ENCODE results near the gene ADNP2.

Gene ADNP2

DNA sequence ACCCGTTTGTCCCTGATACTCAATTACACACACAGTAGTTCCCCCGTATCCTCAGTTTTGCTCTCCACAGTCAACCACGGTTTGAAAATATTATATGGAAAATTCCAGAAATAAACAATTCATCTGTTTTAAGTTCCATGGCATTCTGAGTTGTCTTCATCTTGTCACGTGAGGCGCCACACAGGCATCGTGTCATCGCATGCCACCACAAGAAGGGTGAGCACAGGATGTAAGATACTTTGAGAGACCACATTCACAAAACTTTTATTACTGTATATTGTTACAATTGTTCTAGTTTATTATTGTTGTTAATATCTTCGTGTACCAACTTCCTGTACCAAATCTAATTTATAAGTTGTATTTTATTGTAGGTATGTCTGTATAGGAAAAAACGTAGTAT is 17.7 kb downstream of the ADNP2 start:
- POLR2A ChIA-PET: interaction anchor here (0.6 kb wide), 1 partner anchor 10 kb away, joined by 3 read pairs; no protein-coding TSS in a partner anchor
- CTCF ChIA-PET: interaction anchor here (1.3 kb wide), 1 partner anchor 32 kb away, joined by 5 read pairs; no protein-coding TSS in a partner anchor
- no peak for TF ChIP-seq CTCF (IDR thresholded peaks at IDR 0.05; ENCODE audit: insufficient read depth, low read length, missing control alignments)
- no peak for DNase-seq (ENCODE audit: low read depth, low spot score)
- no peak overlapping the region for H3K4me3 ChIP-seq (ENCODE audit: low read depth, low read length)

DNA sequence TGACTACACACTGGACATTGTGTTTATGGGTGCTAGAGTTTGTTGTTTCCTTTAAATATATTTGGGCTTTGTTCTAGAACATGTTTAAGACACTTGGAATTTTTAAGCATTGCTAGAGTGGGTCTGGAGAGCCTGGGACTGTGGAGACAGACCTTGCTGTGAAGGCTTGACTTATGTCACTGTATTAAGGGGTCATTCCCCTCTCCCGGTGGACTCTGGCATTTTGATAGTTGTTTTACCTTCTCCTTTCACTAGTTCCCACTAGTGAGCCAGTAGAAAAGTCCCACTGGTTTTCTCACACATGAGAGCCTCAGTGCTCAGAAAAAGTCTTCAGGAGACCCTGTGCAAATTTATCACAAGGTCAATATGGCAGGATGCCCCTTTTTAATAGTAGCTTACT is 18.6 kb downstream of the ADNP2 start:
- CTCF ChIA-PET: no interaction called here
- POLR2A ChIA-PET: no interaction called here
- DNase-seq (ENCODE audit: low read depth, low spot score): no peak
- no peak for TF ChIP-seq CTCF (IDR thresholded peaks at IDR 0.05; ENCODE audit: insufficient read depth, low read length, missing control alignments)
- no peak overlapping the region for H3K4me3 ChIP-seq (ENCODE audit: low read depth, low read length)

GRCh38 chr18:80129672-80130367 is 20.8 kb downstream of the ADNP2 start:
- ChIA-PET POLR2A (no interaction called here), CTCF (no interaction called here)
- TF ChIP-seq CTCF (IDR thresholded peaks at IDR 0.05; ENCODE audit: insufficient read depth, low read length, missing control alignments): no peak
- DNase-seq (ENCODE audit: low read depth, low spot score): no peak
- H3K4me3 ChIP-seq (ENCODE audit: low read depth, low read length): no peak overlapping the region

GRCh38 chr18:80130555-80130954 is 21.5 kb downstream of the ADNP2 start:
- no peak for TF ChIP-seq CTCF (IDR thresholded peaks at IDR 0.05; ENCODE audit: insufficient read depth, low read length, missing control alignments)
- POLR2A ChIA-PET: no interaction called here
- no peak overlapping the region for H3K4me3 ChIP-seq (ENCODE audit: low read depth, low read length)
- DNase-seq (ENCODE audit: low read depth, low spot score): no peak
- CTCF ChIA-PET: no interaction called here

- no peak for TF ChIP-seq CTCF (IDR thresholded peaks at IDR 0.05; ENCODE audit: insufficient read depth, low read length, missing control alignments)
- DNase-seq (ENCODE audit: low read depth, low spot score): no peak
- no peak overlapping the region for H3K4me3 ChIP-seq (ENCODE audit: low read depth, low read length)
- CTCF ChIA-PET: interaction anchor here (0.8 kb wide), 1 partner anchor 16 kb away, joined by 3 read pairs; no protein-coding TSS in a partner anchor
- POLR2A ChIA-PET: no interaction called here
Observed at GRCh38 chr18:80132180-80132812, 23.2 kb downstream of the ADNP2 start.

GRCh38 chr18:80133124-80133523 is 24.1 kb downstream of the ADNP2 start:
- CTCF ChIA-PET: interaction anchor here (0.7 to 1.2 kb wide), 2 partner anchors 11 to 23 kb away, joined by 3 read pairs; no protein-coding TSS in a partner anchor
- DNase-seq (ENCODE audit: low read depth, low spot score): no peak
- POLR2A ChIA-PET: no interaction called here
- no peak overlapping the region for H3K4me3 ChIP-seq (ENCODE audit: low read depth, low read length)
- TF ChIP-seq CTCF (IDR thresholded peaks at IDR 0.05; ENCODE audit: insufficient read depth, low read length, missing control alignments): no peak
